GM06990 (cell line): ENCODE results near the gene GABRE.

ENCODE experiments used
- DNase-seq: peaks from one replicate; pipeline ENCODE4 v3.0.0-alpha.2; 2011; ENCODE audit not compliant: insufficient read length; ENCODE audit errors: extremely low read depth
- H3K27me3 ChIP-seq: replicated peaks from 2 replicates; pipeline ENCODE4 v1.6.0; 2011; ENCODE audit warnings: low read length; ENCODE audit not compliant: control insufficient read depth, insufficient read depth
- H3K36me3 ChIP-seq: 2 replicates; pipeline ENCODE4 v1.5.1; 2011; ENCODE audit warnings: low read length; ENCODE audit not compliant: control insufficient read depth, insufficient read depth
- H3K4me3 ChIP-seq: replicated peaks from 2 replicates; pipeline ENCODE4 v1.5.1; 2011; ENCODE audit warnings: low read depth, mild to moderate bottlenecking, control low read depth, low read length
- CTCF ChIP-seq: IDR thresholded peaks from 2 replicates; pipeline ENCODE4 v1.5.1; 2011; ENCODE audit warnings: low read length, control low read depth, mild to moderate bottlenecking, inconsistent platforms; ENCODE audit not compliant: insufficient read depth, poor library complexity, severe bottlenecking

Gene GABRE

GRCh38 chrX:151974336-151975227 is at the start of gene GABRE:
Gene GABRE, minus strand, starts transcription at chrX:151974676. Its CDS starts 51 bp downstream, at chrX:151974625.
- Histone ChIP-seq H3K27me3 (no peaks in the 10 kb centered on the region; the same call in 1 of the 2 replicates), H3K36me3 (no peaks in the 10 kb centered on the region), H3K4me3 (no peak within 1 kb of the TSS)
- no peak for TF ChIP-seq CTCF
- DNase-seq = no peak

- no peak overlapping the region for H3K4me3 ChIP-seq
- no peak for TF ChIP-seq CTCF
- H3K36me3 ChIP-seq = no peaks in the 10 kb centered on the region
- no peaks in the 10 kb centered on the region for H3K27me3 ChIP-seq
- DNase-seq = no peak
Measured at GRCh38 chrX:152020888-152021287, 46.4 kb upstream of the GABRE start.

GRCh38 chrX:151999813-152000212 is 25.3 kb upstream of the GABRE start:
- no peak for TF ChIP-seq CTCF
- H3K27me3 ChIP-seq = no peaks in the 10 kb centered on the region
- H3K36me3 ChIP-seq = no peaks in the 10 kb centered on the region
- no peak overlapping the region for H3K4me3 ChIP-seq
- no peak for DNase-seq

- DNase-seq = no peak
- Histone ChIP-seq H3K36me3 (no peaks in the 10 kb centered on the region), H3K4me3 (no peak overlapping the region), H3K27me3 (no peaks in the 10 kb centered on the region)
- no peak for TF ChIP-seq CTCF
Measured at GRCh38 chrX:151997539-151997938, 23.1 kb upstream of the GABRE start.

GRCh38 chrX:151996347-151996746 is 21.9 kb upstream of the GABRE start:
- no peak for TF ChIP-seq CTCF
- Histone ChIP-seq H3K36me3 (no peaks in the 10 kb centered on the region), H3K27me3 (no peaks in the 10 kb centered on the region), H3K4me3 (no peak overlapping the region)
- DNase-seq = no peak

- DNase-seq = no peak
Measured at GRCh38 chrX:151994476-151994875, 20.0 kb upstream of the GABRE start.

More at GRCh38 chrX:151994476-151994875, 20.0 kb upstream of the GABRE start:
- no peaks in the 10 kb centered on the region for H3K36me3 ChIP-seq
- no peaks in the 10 kb centered on the region for H3K27me3 ChIP-seq
- TF ChIP-seq CTCF = no peak
- H3K4me3 ChIP-seq = no peak overlapping the region
